Parathyroid adenoma (tissue), 2 donors: ENCODE results near the gene KSR1.

ENCODE experiments used
- H2AFZ ChIP-seq: fragments of 300-600 bp; sonication (generic); one replicate; pipeline ENCODE4 v1.7.0; 2017; ENCODE audit warnings: antibody characterized with exemption, mild to moderate bottlenecking
- H3K27ac ChIP-seq: fragments of 300-600 bp; sonication (generic); one replicate; pipeline ENCODE4 v1.7.0; 2017
- H3K27me3 ChIP-seq: fragments of 300-600 bp; sonication (generic); one replicate; pipeline ENCODE4 v1.7.0; 2017; ENCODE audit warnings: low read length; ENCODE audit not compliant: control insufficient read depth, insufficient read depth
- H3K36me3 ChIP-seq: fragments of 300-600 bp; sonication (generic); one replicate; pipeline ENCODE4 v1.7.0; 2017; ENCODE audit warnings: low read length; ENCODE audit not compliant: control insufficient read depth, insufficient read depth
- H3K4me1 ChIP-seq: fragments of 300-600 bp; sonication (generic); one replicate; pipeline ENCODE4 v1.7.0; 2017; ENCODE audit warnings: control low read depth
- H3K4me2 ChIP-seq: fragments of 300-600 bp; sonication (generic); one replicate; pipeline ENCODE4 v1.7.0; 2017; ENCODE audit warnings: low read length
- H3K4me3 ChIP-seq: fragments of 300-600 bp; sonication (generic); one replicate; pipeline ENCODE4 v1.7.0; 2017; ENCODE audit warnings: low read depth, low read length
- H3K79me2 ChIP-seq: fragments of 300-600 bp; sonication (generic); one replicate; pipeline ENCODE4 v1.7.0; 2017; ENCODE audit warnings: control low read depth
- H3K9ac ChIP-seq: fragments of 300-600 bp; sonication (generic); one replicate; pipeline ENCODE4 v1.7.0; 2017; ENCODE audit warnings: mild to moderate bottlenecking
- H3K9me3 ChIP-seq: fragments of 300-600 bp; sonication (generic); one replicate; pipeline ENCODE4 v1.7.0; 2017; ENCODE audit warnings: low read length; ENCODE audit not compliant: control insufficient read depth
- TF ChIP-seq, protein P1 (sequence below): fragments of 300-600 bp; sonication (generic); IDR thresholded peaks from one replicate; pipeline ENCODE4 v1.7.0; 2017; ENCODE audit warnings: antibody characterized with exemption, mild to moderate bottlenecking
- donor health status: primary hyperparathyroidism.

Gene KSR1

GRCh38 chr17:27529230-27529796 is 73.1 kb downstream of the KSR1 start:
- H3K27me3 ChIP-seq = no peaks in the 10 kb centered on the region
- peaks cover 10% of the 10 kb centered on the region for H3K79me2 ChIP-seq
- no peak overlapping the region for H2AFZ ChIP-seq
- H3K4me1 ChIP-seq = no peaks in the 10 kb centered on the region
- TF ChIP-seq, protein P1, sequence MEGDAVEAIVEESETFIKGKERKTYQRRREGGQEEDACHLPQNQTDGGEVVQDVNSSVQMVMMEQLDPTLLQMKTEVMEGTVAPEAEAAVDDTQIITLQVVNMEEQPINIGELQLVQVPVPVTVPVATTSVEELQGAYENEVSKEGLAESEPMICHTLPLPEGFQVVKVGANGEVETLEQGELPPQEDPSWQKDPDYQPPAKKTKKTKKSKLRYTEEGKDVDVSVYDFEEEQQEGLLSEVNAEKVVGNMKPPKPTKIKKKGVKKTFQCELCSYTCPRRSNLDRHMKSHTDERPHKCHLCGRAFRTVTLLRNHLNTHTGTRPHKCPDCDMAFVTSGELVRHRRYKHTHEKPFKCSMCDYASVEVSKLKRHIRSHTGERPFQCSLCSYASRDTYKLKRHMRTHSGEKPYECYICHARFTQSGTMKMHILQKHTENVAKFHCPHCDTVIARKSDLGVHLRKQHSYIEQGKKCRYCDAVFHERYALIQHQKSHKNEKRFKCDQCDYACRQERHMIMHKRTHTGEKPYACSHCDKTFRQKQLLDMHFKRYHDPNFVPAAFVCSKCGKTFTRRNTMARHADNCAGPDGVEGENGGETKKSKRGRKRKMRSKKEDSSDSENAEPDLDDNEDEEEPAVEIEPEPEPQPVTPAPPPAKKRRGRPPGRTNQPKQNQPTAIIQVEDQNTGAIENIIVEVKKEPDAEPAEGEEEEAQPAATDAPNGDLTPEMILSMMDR = no peak
- H3K4me3 ChIP-seq = no peak overlapping the region
- no peak overlapping the region for H3K27ac ChIP-seq
- H3K9ac ChIP-seq = no peak overlapping the region
- H3K4me2 ChIP-seq = no peak overlapping the region
- H3K36me3 ChIP-seq = no peaks in the 10 kb centered on the region
- no peaks in the 10 kb centered on the region for H3K9me3 ChIP-seq

DNA sequence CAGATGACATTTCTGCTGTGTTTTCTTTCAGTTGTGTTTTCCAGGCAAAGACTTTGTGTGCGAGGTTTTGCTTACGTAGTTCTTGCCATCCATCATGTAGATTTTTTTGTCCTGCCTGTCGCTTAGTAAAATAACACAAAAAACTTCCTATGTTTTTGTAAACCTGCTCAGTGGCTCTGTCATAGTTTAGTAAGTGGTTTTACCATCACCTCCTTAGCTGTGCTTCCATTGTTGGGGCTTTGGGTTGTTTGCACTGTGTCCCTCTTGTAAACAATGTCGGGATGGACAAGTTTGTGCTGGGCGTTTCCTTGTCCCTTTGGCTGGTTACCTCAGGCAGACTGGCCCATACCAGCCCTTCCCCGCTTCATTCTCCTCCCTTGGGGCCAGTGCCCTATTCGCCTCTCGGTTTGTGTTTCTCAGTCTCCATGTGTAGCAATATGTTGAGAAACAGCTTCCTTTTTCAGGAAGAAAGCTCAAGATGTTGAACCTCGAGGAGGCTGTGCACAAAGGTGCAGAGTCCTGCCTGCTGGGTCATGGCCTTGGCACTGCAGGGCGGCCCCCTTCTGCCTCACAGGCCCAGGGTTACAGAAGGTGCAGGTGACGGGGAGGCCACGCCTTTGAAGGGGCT is 74.6 kb downstream of the KSR1 start:
- peaks cover 10% of the 10 kb centered on the region for H3K79me2 ChIP-seq
- no peak overlapping the region for H3K9ac ChIP-seq
- no peak overlapping the region for H3K4me3 ChIP-seq
- H3K4me1 ChIP-seq = peaks cover 7% of the 10 kb centered on the region
- no peaks in the 10 kb centered on the region for H3K27me3 ChIP-seq
- H2AFZ ChIP-seq = no peak overlapping the region
- H3K36me3 ChIP-seq = no peaks in the 10 kb centered on the region
- TF ChIP-seq, protein P1 = no peak
- H3K9me3 ChIP-seq = no peaks in the 10 kb centered on the region
- no peak overlapping the region for H3K27ac ChIP-seq
- H3K4me2 ChIP-seq = no peak overlapping the region

DNA sequence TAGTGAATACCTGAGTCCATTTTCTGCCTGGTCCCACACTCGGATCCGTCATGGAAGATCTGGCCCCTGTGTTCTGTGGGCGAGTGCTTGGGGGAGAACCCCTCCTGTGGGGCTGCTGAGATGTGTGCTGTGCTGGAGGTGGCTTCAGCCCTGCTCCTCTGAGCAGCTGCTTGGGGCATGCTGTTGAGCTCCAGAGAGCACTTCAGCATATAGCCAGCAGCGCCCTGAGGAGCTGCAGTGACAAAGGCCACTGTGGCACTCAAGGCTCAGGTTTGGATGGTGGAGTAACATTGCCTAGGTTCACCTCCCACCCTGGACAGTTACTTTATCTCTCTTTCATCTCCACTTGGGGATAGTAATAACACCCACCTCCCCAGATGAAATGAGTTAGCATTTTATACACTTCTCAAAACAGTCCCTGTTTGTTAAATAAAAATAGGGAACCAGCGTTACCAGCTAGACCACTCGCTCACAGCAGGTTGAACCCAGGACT is 75.3 kb downstream of the KSR1 start:
- no peaks in the 10 kb centered on the region for H3K9me3 ChIP-seq
- H3K9ac ChIP-seq = no peak overlapping the region
- no peak overlapping the region for H3K27ac ChIP-seq
- peaks cover 7% of the 10 kb centered on the region for H3K4me1 ChIP-seq
- no peak overlapping the region for H2AFZ ChIP-seq
- H3K36me3 ChIP-seq = no peaks in the 10 kb centered on the region
- TF ChIP-seq, protein P1 = no peak
- no peak overlapping the region for H3K4me3 ChIP-seq
- peaks cover 10% of the 10 kb centered on the region for H3K79me2 ChIP-seq
- no peak overlapping the region for H3K4me2 ChIP-seq
- H3K27me3 ChIP-seq = no peaks in the 10 kb centered on the region

GRCh38 chr17:27532269-27533263 is 76.3 kb downstream of the KSR1 start:
- H3K4me1 ChIP-seq = peaks cover 7% of the 10 kb centered on the region
- H3K9me3 ChIP-seq = no peaks in the 10 kb centered on the region
- H3K4me2 ChIP-seq = no peak overlapping the region
- H2AFZ ChIP-seq = no peak overlapping the region
- H3K27ac ChIP-seq = no peak overlapping the region
- no peak overlapping the region for H3K9ac ChIP-seq
- H3K27me3 ChIP-seq = no peaks in the 10 kb centered on the region
- H3K36me3 ChIP-seq = no peaks in the 10 kb centered on the region
- no peak overlapping the region for H3K4me3 ChIP-seq
- peaks cover 13% of the 10 kb centered on the region for H3K79me2 ChIP-seq
- TF ChIP-seq, protein P1 = no peak
